Nephron (organoid): ENCODE results near the gene GRIA1.

Experiments used
- H3K27ac Mint-ChIP-seq, 3 experiments: 2 replicates each; pipeline ENCODE4 v1.8.0; 2020; ENCODE audit warnings: mixed read lengths in 3 of 3, mild to moderate bottlenecking in 2 of 3, moderate library complexity in 1 of 3
- H3K27me3 Mint-ChIP-seq: 2 replicates; pipeline ENCODE4 v1.8.0; 2021; ENCODE audit warnings: low read depth, mild to moderate bottlenecking, moderate library complexity, mixed read lengths
- H3K36me3 Mint-ChIP-seq: 2 replicates; pipeline ENCODE4 v1.8.0; 2020; ENCODE audit warnings: low read depth, mixed read lengths
- H3K4me1 Mint-ChIP-seq: 2 replicates; pipeline ENCODE4 v1.8.0; 2020; ENCODE audit warnings: mixed read lengths
- H3K4me3 Mint-ChIP-seq, 3 experiments: 2 replicates each; pipeline ENCODE4 v1.8.0; 2020; ENCODE audit warnings: mild to moderate bottlenecking in 3 of 3, mixed read lengths in 3 of 3, moderate library complexity in 2 of 3
- H3K9me3 Mint-ChIP-seq: 2 replicates; pipeline ENCODE4 v1.8.0; 2020; ENCODE audit warnings: mixed read lengths
- TF ChIP-seq, protein P1 (sequence below), 3 experiments: fragments of 200-600 bp; sonication (generic); IDR thresholded peaks; one replicate each; pipeline ENCODE4 v1.5.0; 2021; ENCODE audit warnings: antibody characterized with exemption in 3 of 3; ENCODE audit not compliant: unreplicated experiment in 3 of 3

GRIA1 gene

DNA sequence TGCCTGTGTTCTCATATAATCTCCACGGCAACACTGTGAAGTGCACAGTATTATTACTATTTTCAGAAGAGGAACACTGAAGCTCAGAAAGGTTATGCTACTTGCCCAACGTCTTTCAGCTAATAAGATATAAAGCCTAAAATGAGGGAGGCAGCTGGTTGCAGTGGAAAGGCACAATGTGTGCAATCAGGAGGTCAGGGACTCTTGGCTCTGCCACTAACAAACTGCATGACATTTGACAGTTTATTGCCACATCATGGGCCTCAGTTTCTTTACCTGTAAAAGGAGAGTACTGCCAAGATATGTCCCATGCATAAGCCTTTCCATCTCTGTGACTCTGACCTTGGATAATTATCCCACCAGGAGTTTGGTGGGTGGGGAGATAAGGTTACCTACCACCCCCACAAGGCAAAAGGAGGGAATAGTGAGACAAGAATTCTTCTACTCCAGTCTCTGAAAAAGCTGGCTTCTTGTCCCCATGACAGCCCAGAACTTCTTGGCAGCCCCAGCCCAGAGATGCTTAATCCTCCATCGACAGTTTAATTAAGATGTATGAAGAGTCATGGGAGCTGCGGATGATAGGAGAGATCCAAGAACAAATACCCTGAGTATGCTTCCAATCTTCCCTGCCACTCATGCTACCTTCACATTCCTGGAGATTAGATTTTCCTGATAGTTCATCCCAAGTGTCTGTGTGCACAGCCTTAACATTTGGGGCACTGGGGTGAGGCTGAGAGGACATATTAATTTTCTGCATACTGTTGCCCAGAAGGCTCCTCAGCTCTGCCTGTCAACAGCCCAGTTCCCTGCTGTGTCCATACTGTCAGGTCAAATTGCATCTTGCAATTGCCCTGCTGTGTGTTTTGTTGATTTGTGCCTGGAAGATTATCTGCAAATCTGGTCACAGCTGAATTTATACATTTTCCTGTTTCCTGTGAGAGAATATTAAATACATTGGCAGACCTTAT lies 277.0 kb downstream of the GRIA1 start:
- no peak overlapping the region for H3K27ac Mint-ChIP-seq
- H3K9me3 Mint-ChIP-seq: no peaks in the 10 kb centered on the region
- H3K4me3 Mint-ChIP-seq: no peak overlapping the region
- peaks cover 8% of the 10 kb centered on the region for H3K4me1 Mint-ChIP-seq
- H3K27me3 Mint-ChIP-seq: peaks cover 4% of the 10 kb centered on the region
- H3K36me3 Mint-ChIP-seq: no peaks in the 10 kb centered on the region
- TF ChIP-seq, protein P1, sequence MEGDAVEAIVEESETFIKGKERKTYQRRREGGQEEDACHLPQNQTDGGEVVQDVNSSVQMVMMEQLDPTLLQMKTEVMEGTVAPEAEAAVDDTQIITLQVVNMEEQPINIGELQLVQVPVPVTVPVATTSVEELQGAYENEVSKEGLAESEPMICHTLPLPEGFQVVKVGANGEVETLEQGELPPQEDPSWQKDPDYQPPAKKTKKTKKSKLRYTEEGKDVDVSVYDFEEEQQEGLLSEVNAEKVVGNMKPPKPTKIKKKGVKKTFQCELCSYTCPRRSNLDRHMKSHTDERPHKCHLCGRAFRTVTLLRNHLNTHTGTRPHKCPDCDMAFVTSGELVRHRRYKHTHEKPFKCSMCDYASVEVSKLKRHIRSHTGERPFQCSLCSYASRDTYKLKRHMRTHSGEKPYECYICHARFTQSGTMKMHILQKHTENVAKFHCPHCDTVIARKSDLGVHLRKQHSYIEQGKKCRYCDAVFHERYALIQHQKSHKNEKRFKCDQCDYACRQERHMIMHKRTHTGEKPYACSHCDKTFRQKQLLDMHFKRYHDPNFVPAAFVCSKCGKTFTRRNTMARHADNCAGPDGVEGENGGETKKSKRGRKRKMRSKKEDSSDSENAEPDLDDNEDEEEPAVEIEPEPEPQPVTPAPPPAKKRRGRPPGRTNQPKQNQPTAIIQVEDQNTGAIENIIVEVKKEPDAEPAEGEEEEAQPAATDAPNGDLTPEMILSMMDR (IDR thresholded peaks at IDR 0.05; ENCODE audit: unreplicated experiment in 3 of 3): no peak

DNA sequence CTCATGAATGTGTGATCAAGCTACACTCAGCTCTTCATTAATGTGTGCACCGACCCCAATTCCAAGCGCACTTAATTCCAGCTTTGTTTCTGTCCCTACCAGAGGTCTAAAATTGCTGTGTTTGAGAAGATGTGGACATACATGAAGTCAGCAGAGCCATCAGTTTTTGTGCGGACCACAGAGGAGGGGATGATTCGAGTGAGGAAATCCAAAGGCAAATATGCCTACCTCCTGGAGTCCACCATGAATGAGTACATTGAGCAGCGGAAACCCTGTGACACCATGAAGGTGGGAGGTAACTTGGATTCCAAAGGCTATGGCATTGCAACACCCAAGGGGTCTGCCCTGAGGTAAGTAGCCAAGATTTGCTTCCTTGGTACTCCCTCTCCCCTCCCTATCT lies 279.6 kb downstream of the GRIA1 start:
- TF ChIP-seq, protein P1 (IDR thresholded peaks at IDR 0.05; ENCODE audit: unreplicated experiment in 3 of 3): no peak
- Mint-ChIP-seq H3K27ac (no peak overlapping the region), H3K4me3 (no peak overlapping the region), H3K36me3 (no peaks in the 10 kb centered on the region), H3K4me1 (peaks cover 8% of the 10 kb centered on the region), H3K27me3 (peaks cover 8% of the 10 kb centered on the region), H3K9me3 (no peaks in the 10 kb centered on the region)

DNA sequence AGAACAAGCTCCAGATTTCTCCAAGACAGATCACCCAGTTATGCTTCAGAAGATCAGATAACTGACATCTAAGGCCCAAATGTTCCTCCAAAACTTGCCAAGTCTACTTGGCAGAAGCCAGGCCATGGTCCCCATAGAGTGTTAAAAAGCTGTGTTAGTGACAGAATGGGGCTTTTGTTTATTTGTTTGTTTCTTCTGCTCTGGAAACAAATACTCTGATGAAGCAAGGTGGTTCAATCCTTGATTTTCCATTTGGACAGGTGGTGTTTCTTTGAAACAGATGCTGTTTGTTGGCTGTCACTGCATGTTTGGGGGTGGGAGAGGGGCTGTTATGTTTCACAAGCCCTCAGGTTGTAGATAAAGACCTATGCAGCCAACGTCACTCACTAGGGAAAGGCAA lies 284.2 kb downstream of the GRIA1 start:
- H3K27ac Mint-ChIP-seq: no peak overlapping the region
- peaks cover 11% of the 10 kb centered on the region for H3K27me3 Mint-ChIP-seq
- H3K4me3 Mint-ChIP-seq: no peak overlapping the region
- H3K9me3 Mint-ChIP-seq: no peaks in the 10 kb centered on the region
- TF ChIP-seq, protein P1 (IDR thresholded peaks at IDR 0.05; ENCODE audit: unreplicated experiment in 3 of 3): no peak
- no peaks in the 10 kb centered on the region for H3K4me1 Mint-ChIP-seq
- H3K36me3 Mint-ChIP-seq: no peaks in the 10 kb centered on the region

DNA sequence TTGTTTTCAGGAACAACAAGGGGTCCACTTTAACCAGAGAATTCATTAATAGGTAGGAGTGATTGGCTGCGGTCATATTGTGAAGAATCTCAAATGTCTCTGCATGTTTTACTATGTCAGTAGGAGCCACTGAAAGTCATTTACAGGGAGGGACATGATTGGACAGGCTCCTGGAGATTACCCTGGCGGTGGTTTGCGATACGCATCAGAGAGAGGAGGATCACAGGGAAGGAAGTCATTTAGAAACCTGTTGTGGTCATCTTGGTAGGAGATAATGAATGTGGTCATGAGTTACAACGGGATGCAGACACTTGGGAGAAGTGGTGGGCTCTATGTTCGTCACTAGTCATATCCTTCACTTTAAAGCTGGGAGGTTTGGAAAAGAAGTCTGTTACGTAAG lies 285.5 kb downstream of the GRIA1 start:
- Mint-ChIP-seq H3K4me3 (no peak overlapping the region), H3K27ac (no peak overlapping the region)
- TF ChIP-seq, protein P1 (IDR thresholded peaks at IDR 0.05; ENCODE audit: unreplicated experiment in 3 of 3): no peak

DNA sequence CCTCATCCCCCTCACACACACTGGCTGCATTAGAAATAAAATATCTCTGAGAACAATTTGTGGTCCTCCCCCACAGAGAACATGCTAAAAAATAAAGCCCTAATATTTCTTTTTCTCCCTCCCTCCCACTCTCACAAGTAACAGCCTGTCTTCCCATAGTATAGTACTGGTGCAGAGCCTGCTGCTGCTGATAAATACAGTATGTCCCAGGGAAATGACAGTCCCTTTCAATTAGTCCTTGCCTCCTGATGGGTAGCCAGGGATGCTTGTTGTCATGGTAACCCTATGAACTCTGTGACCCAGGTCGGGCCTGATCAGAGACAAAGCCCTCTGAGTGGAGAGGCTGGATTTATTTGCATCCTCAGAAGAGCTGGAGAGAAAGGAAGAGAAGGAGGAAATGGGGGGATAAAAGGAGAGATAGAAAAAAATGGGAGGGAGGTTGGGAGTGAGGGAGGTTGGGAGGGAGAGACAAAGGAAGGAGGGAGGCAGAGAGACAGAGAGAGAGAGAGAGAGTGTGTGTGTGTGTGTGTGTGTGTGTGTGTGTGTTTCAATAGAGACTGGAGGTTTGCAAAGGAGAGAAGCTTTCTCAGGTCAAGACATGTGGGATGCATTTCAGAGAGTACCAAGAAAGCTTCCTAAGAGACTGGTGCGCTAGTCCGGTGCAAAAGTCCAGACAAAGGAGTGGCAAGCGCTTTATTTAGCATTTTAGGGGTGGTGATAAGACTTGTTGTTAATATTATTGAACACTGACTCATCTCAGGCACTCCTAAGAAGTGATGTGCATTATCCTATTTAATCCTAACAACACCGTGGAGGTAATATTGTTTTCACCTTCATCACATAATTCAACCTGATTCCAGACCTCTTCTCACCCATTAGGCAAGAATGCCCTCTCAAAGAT lies 287.5 kb downstream of the GRIA1 start:
- Mint-ChIP-seq H3K4me1 (no peaks in the 10 kb centered on the region), H3K9me3 (no peaks in the 10 kb centered on the region), H3K36me3 (no peaks in the 10 kb centered on the region), H3K27ac (peak overlapping the region in 1 of 3 experiments; percentile 80), H3K4me3 (no peak overlapping the region), H3K27me3 (peaks cover 11% of the 10 kb centered on the region)
- TF ChIP-seq, protein P1 (IDR thresholded peaks at IDR 0.05; ENCODE audit: unreplicated experiment in 3 of 3): no peak

More for the DNA sequence above, 285.5 kb downstream of the GRIA1 start:
- no peaks in the 10 kb centered on the region for H3K36me3 Mint-ChIP-seq
- peaks cover 11% of the 10 kb centered on the region for H3K27me3 Mint-ChIP-seq
- no peaks in the 10 kb centered on the region for H3K9me3 Mint-ChIP-seq
- H3K4me1 Mint-ChIP-seq: no peaks in the 10 kb centered on the region
